Ascending aorta (tissue), 2 donors: ENCODE results near the gene LCP1. TPM values are rescaled to one million over a fixed set of nuclear protein-coding genes. Genes with fewer than 3 reads are reported as not detected.
"Not testable (repeated sequence)": the region's sequence is repeated elsewhere in the genome, so short reads cannot be mapped to it uniquely, and the experiment has no call there.

Source experiments
- DNase-seq, 2 donors: peaks; one replicate each; pipeline ENCODE4 v3.0.0-alpha.2; 2019; ENCODE audit warnings: low spot score in 2 of 2
- H3K27ac ChIP-seq, 2 donors: fragments of 200-600 bp; sonication (generic); one replicate each; pipeline ENCODE4 v1.5.1; 2016 to 2017; ENCODE audit warnings: mild to moderate bottlenecking in 1 of 2
- H3K27me3 ChIP-seq: fragments of 200-600 bp; sonication (generic); one replicate; pipeline ENCODE4 v1.5.1; 2017
- H3K36me3 ChIP-seq, 2 donors: fragments of 200-600 bp; sonication (generic); one replicate each; pipeline ENCODE4 v1.5.1; 2016
- H3K4me1 ChIP-seq, 2 donors: fragments of 200-600 bp; sonication (generic); one replicate each; pipeline ENCODE4 v1.5.1; 2016 to 2017; ENCODE audit warnings: mild to moderate bottlenecking in 1 of 2
- H3K4me3 ChIP-seq, 2 donors: fragments of 200-600 bp; sonication (generic); one replicate each; pipeline ENCODE4 v1.5.1; 2016 to 2017; ENCODE audit warnings: mild to moderate bottlenecking in 1 of 2
- H3K9me3 ChIP-seq, 2 donors: fragments of 200-600 bp; sonication (generic); one replicate each; pipeline ENCODE4 v1.5.1; 2016
- CTCF ChIP-seq, 3 experiments: fragments of 200-600 bp in 2 of 3; fragments of 450-650 bp in 1 of 3; sonication (generic) in 2 of 3; IDR thresholded peaks; one replicate each; pipeline ENCODE4 v1.5.1; 2016 to 2019; ENCODE audit warnings: antibody characterized with exemption in 3 of 3, mild to moderate bottlenecking in 1 of 3, moderate library complexity in 1 of 3
- intact Hi-C: fragments of 100-400 bp; cut with DNase I; formaldehyde crosslinking; loops from one replicate; pipeline ENCODE4 v1.15.1; 2023
- total RNA-seq: library from RNA; depleted of rRNA; stranded (reverse); fragments of >200 nt; gene quantifications from one replicate; pipeline ENCODE4 v1.1.0, GENCODE V29; 2016

LCP1 gene
- 78.0 TPM for total RNA-seq

GRCh38 chr13:46181840-46182490 is at the start of gene LCP1:
TSS of gene LCP1 (minus strand) at chr13:46182177. CDS start at chr13:46159662, 22,515 bp downstream.
- H3K9me3 ChIP-seq, result no peaks in the 10 kb centered on the region
- H3K4me3 ChIP-seq, result peak within 1 kb of the TSS; percentile 17 to 47
- H3K27me3 ChIP-seq, result no peaks in the 10 kb centered on the region
- no peak for TF ChIP-seq CTCF (IDR thresholded peaks at IDR 0.05)
- no peaks in the 10 kb centered on the region for H3K4me1 ChIP-seq
- peak within 1 kb of the TSS in 1 of 2 donors; percentile 22 for H3K27ac ChIP-seq
- no peaks in the 10 kb centered on the region for H3K36me3 ChIP-seq
- intact Hi-C loops, result no loop called here
- DNase-seq, result peak in 1 of 2 donors; percentile 67

- H3K4me3 ChIP-seq, result no peak overlapping the region
- peaks cover 10 to 11% of the 10 kb centered on the region in 2 donors for H3K9me3 ChIP-seq
- intact Hi-C loops, result no loop called here
- TF ChIP-seq CTCF (IDR thresholded peaks at IDR 0.05), result no peak
- DNase-seq, result no peak
- no peaks in the 10 kb centered on the region for H3K36me3 ChIP-seq
- H3K27ac ChIP-seq, result no peak overlapping the region
- H3K27me3 ChIP-seq, result no peaks in the 10 kb centered on the region
- H3K4me1 ChIP-seq, result no peaks in the 10 kb centered on the region
These were observed 47.3 kb upstream of the LCP1 start for GRCh38 chr13:46229251-46229650.

- H3K27ac ChIP-seq, H3K4me3 ChIP-seq, H3K4me1 ChIP-seq, H3K36me3 ChIP-seq, H3K27me3 ChIP-seq, intact Hi-C loops, DNase-seq: not testable (repeated sequence)
- H3K9me3 ChIP-seq, result peaks cover 8 to 13% of the 10 kb centered on the region in 2 donors
These were observed 38.3 kb upstream of the LCP1 start for GRCh38 chr13:46220234-46220633.

GRCh38 chr13:46214741-46215140 is 32.8 kb upstream of the LCP1 start:
- H3K27ac ChIP-seq, intact Hi-C loops, DNase-seq, H3K4me1 ChIP-seq, H3K4me3 ChIP-seq, H3K27me3 ChIP-seq, H3K9me3 ChIP-seq, H3K36me3 ChIP-seq: not testable (repeated sequence)

GRCh38 chr13:46213242-46213641 is 31.3 kb upstream of the LCP1 start:
- H3K36me3 ChIP-seq, result no peaks in the 10 kb centered on the region
- H3K9me3 ChIP-seq, result no peaks in the 10 kb centered on the region
- no peak overlapping the region for H3K4me3 ChIP-seq
- no peaks in the 10 kb centered on the region for H3K27me3 ChIP-seq
- intact Hi-C loops, result no loop called here
- no peak overlapping the region for H3K27ac ChIP-seq
- DNase-seq, result no peak
- H3K4me1 ChIP-seq, result peaks cover 0 to 7% of the 10 kb centered on the region in 2 donors
- TF ChIP-seq CTCF (IDR thresholded peaks at IDR 0.05), result no peak

GRCh38 chr13:46211483-46212351 is 29.7 kb upstream of the LCP1 start, which contains the start of gene LRRC63:
TSS of gene LRRC63 (plus strand) at chr13:46211928. CDS start at chr13:46213035, 1,107 bp downstream.
- Histone ChIP-seq H3K36me3 (no peaks in the 10 kb centered on the region), H3K9me3 (no peaks in the 10 kb centered on the region), H3K27me3 (no peaks in the 10 kb centered on the region), H3K4me1 (peaks cover 0 to 7% of the 10 kb centered on the region in 2 donors), H3K27ac (no peak within 1 kb of the TSS), H3K4me3 (peak within 1 kb of the TSS; percentile 72 to 78)
- TF ChIP-seq CTCF (IDR thresholded peaks at IDR 0.05), result no peak
- peak; percentile 57 to 89 for DNase-seq
- intact Hi-C loops, result no loop called here
